ENCODE data around the gene TEN1.

GRCh38 chr17:75978938-75979704 is at the start of gene TEN1, which contains the start of gene ACOX1:
- TF ChIP-seq CTCF (IDR thresholded peaks at IDR 0.05) (peak; percentile 23 to 77 (median 32)), POLR2AphosphoS5 (IDR thresholded peaks at IDR 0.05) (peak; percentile 93 to 98 (median 97)), POLR2A (IDR thresholded peaks at IDR 0.05) (peak; percentile 94)
